Mammary epithelial cell (primary cell): ENCODE results near the gene PARD3B.

ENCODE experiments used
- EZH2 ChIP-seq: IDR thresholded peaks from 2 replicates; pipeline ENCODE4 v1.6.1; 2012; ENCODE audit warnings: low read length, inconsistent platforms, borderline replicate concordance
- TF ChIP-seq, protein P1 (sequence below), 2 donors: IDR thresholded peaks in 1 of 2; conservative IDR thresholded peaks in 1 of 2; 2 replicates each; pipeline ENCODE4 v1.5.1; 2011 to 2012; ENCODE audit warnings: inconsistent platforms in 2 of 2, low read length in 2 of 2, mild to moderate bottlenecking in 2 of 2, control low read depth in 1 of 2, low read depth in 1 of 2; ENCODE audit not compliant: insufficient read depth in 1 of 2; ENCODE audit errors: extremely low read depth in 1 of 2

GRCh38 chr2:205543937-205544702, 998.8 kb downstream of the PARD3B start:
- TF ChIP-seq, protein P1, sequence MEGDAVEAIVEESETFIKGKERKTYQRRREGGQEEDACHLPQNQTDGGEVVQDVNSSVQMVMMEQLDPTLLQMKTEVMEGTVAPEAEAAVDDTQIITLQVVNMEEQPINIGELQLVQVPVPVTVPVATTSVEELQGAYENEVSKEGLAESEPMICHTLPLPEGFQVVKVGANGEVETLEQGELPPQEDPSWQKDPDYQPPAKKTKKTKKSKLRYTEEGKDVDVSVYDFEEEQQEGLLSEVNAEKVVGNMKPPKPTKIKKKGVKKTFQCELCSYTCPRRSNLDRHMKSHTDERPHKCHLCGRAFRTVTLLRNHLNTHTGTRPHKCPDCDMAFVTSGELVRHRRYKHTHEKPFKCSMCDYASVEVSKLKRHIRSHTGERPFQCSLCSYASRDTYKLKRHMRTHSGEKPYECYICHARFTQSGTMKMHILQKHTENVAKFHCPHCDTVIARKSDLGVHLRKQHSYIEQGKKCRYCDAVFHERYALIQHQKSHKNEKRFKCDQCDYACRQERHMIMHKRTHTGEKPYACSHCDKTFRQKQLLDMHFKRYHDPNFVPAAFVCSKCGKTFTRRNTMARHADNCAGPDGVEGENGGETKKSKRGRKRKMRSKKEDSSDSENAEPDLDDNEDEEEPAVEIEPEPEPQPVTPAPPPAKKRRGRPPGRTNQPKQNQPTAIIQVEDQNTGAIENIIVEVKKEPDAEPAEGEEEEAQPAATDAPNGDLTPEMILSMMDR (conservative IDR thresholded peaks at IDR 0.05 in 1 of 2, IDR thresholded peaks at IDR 0.05 in 1 of 2; ENCODE audit: extremely low read depth in 1 of 2, insufficient read depth in 1 of 2, low read depth in 1 of 2, low read length in 2 of 2), result no peak
- no peak for TF ChIP-seq EZH2
